GM19463 (cell line): ENCODE data around the gene ANKEF1.

ENCODE experiments used
- ATAC-seq: cut with Tn5 transposase; IDR thresholded peaks from one replicate; pipeline ENCODE4 v1.9.1; 2021; ENCODE audit warnings: mild to moderate bottlenecking, moderate library complexity; ENCODE audit not compliant: unreplicated experiment

The ANKEF1 gene

DNA sequence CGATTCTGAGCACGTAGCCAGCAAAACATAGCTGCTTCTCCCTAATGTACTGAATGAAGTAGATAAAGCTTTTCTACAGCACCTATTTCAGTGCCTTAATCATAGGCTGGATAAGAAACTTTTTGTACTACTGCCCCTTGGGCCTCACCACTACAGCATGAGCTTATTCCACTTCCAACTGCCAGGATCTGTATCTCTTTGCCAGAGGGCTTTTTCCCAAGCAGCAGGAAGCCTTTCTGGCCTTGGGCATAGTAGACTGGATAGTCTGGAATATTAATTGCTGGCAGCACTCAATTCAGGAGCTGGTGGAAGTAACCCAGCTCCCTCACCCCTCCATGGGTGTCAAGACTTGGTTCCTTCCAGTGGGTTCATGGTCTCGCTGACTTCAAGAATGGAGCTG lies 43.6 kb downstream of the ANKEF1 start:
- ATAC-seq: no peak

- ATAC-seq: no peak
Measured at GRCh38 chr20:10079964-10080363, 45.2 kb downstream of the ANKEF1 start.

DNA sequence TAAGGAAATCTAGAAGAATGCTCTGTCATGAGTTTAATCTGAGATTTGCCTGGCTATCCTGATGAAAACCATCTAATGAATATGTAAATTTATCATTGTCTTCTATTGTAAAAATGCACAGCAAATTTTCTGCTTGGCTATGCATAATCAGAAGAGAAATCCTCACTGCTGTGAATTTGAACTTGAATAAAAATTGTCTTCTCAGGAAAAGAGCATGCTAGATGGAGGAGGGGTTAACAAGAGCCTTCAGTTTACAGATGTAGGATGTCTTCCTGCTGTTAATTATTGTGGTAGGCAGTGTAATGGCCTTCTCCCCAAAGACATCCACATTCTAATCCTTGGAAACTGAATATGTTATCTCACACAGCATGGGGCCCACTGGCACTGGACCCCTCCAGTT lies 45.8 kb downstream of the ANKEF1 start:
- ATAC-seq: no peak

GRCh38 chr20:10089871-10090587 lies 55.2 kb downstream of the ANKEF1 start:
- ATAC-seq: no peak

DNA sequence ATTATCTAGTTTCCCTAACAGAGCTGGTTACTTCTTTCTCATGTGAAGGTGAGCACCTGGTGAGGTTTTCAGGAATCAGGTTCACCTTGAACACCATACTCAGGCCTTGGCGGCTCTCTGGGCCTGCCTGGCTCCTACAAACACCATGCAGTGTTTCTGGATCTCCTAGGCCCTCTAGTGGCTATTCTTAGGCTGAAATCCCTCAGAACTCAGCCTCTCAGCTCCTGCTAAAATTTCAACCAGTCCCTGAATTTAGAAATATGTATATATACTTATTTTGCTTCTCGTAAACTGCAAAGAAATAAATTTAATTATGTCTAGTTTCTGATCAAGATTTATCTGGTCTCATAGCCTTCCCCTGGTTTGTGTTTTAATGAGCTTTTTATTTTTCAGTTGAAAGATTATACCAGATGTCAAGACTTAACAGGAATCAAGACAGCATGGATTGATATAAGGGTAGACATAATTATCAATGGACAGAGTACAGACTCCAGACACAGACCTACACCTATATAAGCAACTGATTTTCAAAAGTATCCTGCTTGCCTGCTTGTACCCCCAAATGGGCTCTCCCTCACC lies 55.9 kb downstream of the ANKEF1 start:
- ATAC-seq: peak; percentile 72

GRCh38 chr20:10093087-10093591 lies 58.4 kb downstream of the ANKEF1 start:
- no peak for ATAC-seq

GRCh38 chr20:10094566-10095173 lies 59.9 kb downstream of the ANKEF1 start:
- ATAC-seq: no peak

DNA sequence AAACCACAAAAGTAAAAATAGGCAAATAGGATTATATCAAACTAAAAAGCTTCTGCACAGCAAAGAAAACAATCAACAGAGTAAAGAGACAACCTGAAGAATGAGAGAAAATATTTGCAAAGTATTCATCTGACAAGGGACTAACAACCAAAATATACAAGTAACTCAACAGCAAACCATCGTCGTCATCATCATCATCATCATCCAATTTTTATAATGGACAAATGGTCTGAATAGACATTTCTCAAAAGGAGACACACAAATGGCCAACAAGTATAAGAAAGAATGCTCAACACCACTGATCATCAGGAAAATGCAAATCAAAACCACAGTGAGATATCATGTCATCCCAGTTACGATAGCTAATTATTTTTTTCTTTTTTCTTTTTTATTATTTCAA lies 62.0 kb downstream of the ANKEF1 start:
- ATAC-seq: no peak

DNA sequence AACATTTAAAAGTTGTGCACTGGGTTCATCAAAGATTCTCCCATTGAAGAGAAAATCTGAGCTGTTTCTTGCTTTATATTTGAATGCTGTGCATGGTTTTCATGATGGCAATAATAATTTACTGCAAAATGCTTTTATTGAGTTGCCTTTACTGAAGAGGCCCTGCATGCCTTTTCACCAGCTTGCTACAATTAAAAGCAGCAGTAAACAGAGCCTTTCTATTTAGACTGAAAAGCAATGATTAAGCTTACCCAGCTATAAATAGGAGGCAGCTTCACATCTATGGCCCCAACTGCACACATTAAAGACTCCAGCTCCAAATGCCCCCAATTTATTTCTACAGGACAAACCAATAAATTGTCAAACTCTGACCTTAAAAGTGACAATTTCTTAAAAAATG lies 70.3 kb downstream of the ANKEF1 start:
- no peak for ATAC-seq
